Stimulated activated memory B cell treated with anti-CD40 and anti-IgM and Interleukin-4, amounts not matched to agents 10 μg/mL and 1 μg/mL and 100 μg/mL, for 72 hours (primary cell): Measurements from ENCODE around the gene NUDT6.

Experiments used
- ATAC-seq: fragments of 150-1000 bp; cut with Tn5 transposase; 2 replicates; pipeline ENCODE4 v1.10.0; 2021
- H3K27ac Mint-ChIP-seq: one replicate; pipeline ENCODE4 v1.8.0; 2022; ENCODE audit warnings: mild to moderate bottlenecking, mixed read lengths
- H3K27me3 Mint-ChIP-seq: one replicate; pipeline ENCODE4 v1.8.0; 2022; ENCODE audit warnings: mixed read lengths
- H3K36me3 Mint-ChIP-seq: one replicate; pipeline ENCODE4 v1.8.0; 2022; ENCODE audit warnings: mixed read lengths
- H3K4me1 Mint-ChIP-seq: one replicate; pipeline ENCODE4 v1.8.0; 2022; ENCODE audit warnings: mixed read lengths
- H3K4me3 Mint-ChIP-seq: one replicate; pipeline ENCODE4 v1.8.0; 2022; ENCODE audit warnings: mild to moderate bottlenecking, moderate library complexity, mixed read lengths
- H3K9me3 Mint-ChIP-seq: one replicate; pipeline ENCODE4 v1.8.0; 2022; ENCODE audit warnings: mixed read lengths

NUDT6 gene

GRCh38 chr4:122930862-122931261 lies 8.5 kb upstream of the NUDT6 start:
- no peak overlapping the region for H3K4me3 Mint-ChIP-seq
- no peaks in the 10 kb centered on the region for H3K27me3 Mint-ChIP-seq
- peaks cover 15% of the 10 kb centered on the region for H3K36me3 Mint-ChIP-seq
- no peak for ATAC-seq
- H3K27ac Mint-ChIP-seq = no peak overlapping the region
- no peaks in the 10 kb centered on the region for H3K9me3 Mint-ChIP-seq
- no peaks in the 10 kb centered on the region for H3K4me1 Mint-ChIP-seq

- Mint-ChIP-seq H3K36me3 (no peaks in the 10 kb centered on the region), H3K27me3 (no peaks in the 10 kb centered on the region)
These were observed 6.5 kb upstream of the NUDT6 start for GRCh38 chr4:122928930-122929329.

GRCh38 chr4:122922877-122923511 lies 597 bp upstream of the NUDT6 start:
- Mint-ChIP-seq H3K4me3 (peak overlapping the region; percentile 99), H3K36me3 (no peaks in the 10 kb centered on the region)

More at GRCh38 chr4:122928930-122929329, 6.5 kb upstream of the NUDT6 start:
- no peak overlapping the region for H3K27ac Mint-ChIP-seq
- ATAC-seq = no peak
- no peaks in the 10 kb centered on the region for H3K4me1 Mint-ChIP-seq
- no peak overlapping the region for H3K4me3 Mint-ChIP-seq
- no peaks in the 10 kb centered on the region for H3K9me3 Mint-ChIP-seq

GRCh38 chr4:122921300-122921699 lies 1.1 kb downstream of the NUDT6 start:
- Mint-ChIP-seq H3K4me3 (peak overlapping the region; percentile 36), H3K9me3 (no peaks in the 10 kb centered on the region), H3K27me3 (no peaks in the 10 kb centered on the region), H3K36me3 (no peaks in the 10 kb centered on the region), H3K4me1 (no peaks in the 10 kb centered on the region), H3K27ac (no peak overlapping the region)
- ATAC-seq = no peak

More at GRCh38 chr4:122922877-122923511, 597 bp upstream of the NUDT6 start:
- peak; percentile 100 for ATAC-seq
- Mint-ChIP-seq H3K4me1 (no peaks in the 10 kb centered on the region), H3K27ac (peak overlapping the region; percentile 93), H3K9me3 (no peaks in the 10 kb centered on the region), H3K27me3 (no peaks in the 10 kb centered on the region)

GRCh38 chr4:122920473-122920872 lies 1.9 kb downstream of the NUDT6 start:
- no peak for ATAC-seq
- no peak overlapping the region for H3K27ac Mint-ChIP-seq
- H3K9me3 Mint-ChIP-seq = no peaks in the 10 kb centered on the region
- no peaks in the 10 kb centered on the region for H3K27me3 Mint-ChIP-seq
- no peaks in the 10 kb centered on the region for H3K4me1 Mint-ChIP-seq
- peaks cover 4% of the 10 kb centered on the region for H3K36me3 Mint-ChIP-seq
- no peak overlapping the region for H3K4me3 Mint-ChIP-seq

- H3K27me3 Mint-ChIP-seq = no peaks in the 10 kb centered on the region
- no peak overlapping the region for H3K4me3 Mint-ChIP-seq
- H3K4me1 Mint-ChIP-seq = no peaks in the 10 kb centered on the region
- peaks cover 5% of the 10 kb centered on the region for H3K36me3 Mint-ChIP-seq
- no peak for ATAC-seq
- no peak overlapping the region for H3K27ac Mint-ChIP-seq
- H3K9me3 Mint-ChIP-seq = no peaks in the 10 kb centered on the region
These were observed 4.7 kb downstream of the NUDT6 start for GRCh38 chr4:122917731-122918130.

GRCh38 chr4:122914938-122915337 lies 7.5 kb downstream of the NUDT6 start:
- Mint-ChIP-seq H3K36me3 (peaks cover 15% of the 10 kb centered on the region), H3K9me3 (no peaks in the 10 kb centered on the region), H3K4me3 (no peak overlapping the region), H3K27ac (no peak overlapping the region), H3K4me1 (no peaks in the 10 kb centered on the region), H3K27me3 (no peaks in the 10 kb centered on the region)
- no peak for ATAC-seq

GRCh38 chr4:122914292-122914904 lies 8.0 kb downstream of the NUDT6 start:
- Mint-ChIP-seq H3K4me3 (no peak overlapping the region), H3K36me3 (peaks cover 15% of the 10 kb centered on the region), H3K4me1 (no peaks in the 10 kb centered on the region), H3K9me3 (no peaks in the 10 kb centered on the region), H3K27me3 (no peaks in the 10 kb centered on the region), H3K27ac (no peak overlapping the region)
- no peak for ATAC-seq

GRCh38 chr4:122912810-122913575 lies 9.4 kb downstream of the NUDT6 start:
- H3K36me3 Mint-ChIP-seq = peaks cover 15% of the 10 kb centered on the region
- no peak overlapping the region for H3K27ac Mint-ChIP-seq
- no peaks in the 10 kb centered on the region for H3K9me3 Mint-ChIP-seq
- no peak overlapping the region for H3K4me3 Mint-ChIP-seq
- no peaks in the 10 kb centered on the region for H3K4me1 Mint-ChIP-seq
- no peaks in the 10 kb centered on the region for H3K27me3 Mint-ChIP-seq
- no peak for ATAC-seq

GRCh38 chr4:122911588-122911987 lies 10.8 kb downstream of the NUDT6 start:
- Mint-ChIP-seq H3K9me3 (no peaks in the 10 kb centered on the region), H3K27ac (no peak overlapping the region), H3K27me3 (no peaks in the 10 kb centered on the region), H3K4me3 (no peak overlapping the region), H3K36me3 (peaks cover 15% of the 10 kb centered on the region), H3K4me1 (no peaks in the 10 kb centered on the region)
- no peak for ATAC-seq

GRCh38 chr4:122909683-122910082 lies 12.7 kb downstream of the NUDT6 start:
- no peaks in the 10 kb centered on the region for H3K9me3 Mint-ChIP-seq
- H3K4me1 Mint-ChIP-seq = no peaks in the 10 kb centered on the region
- no peak overlapping the region for H3K27ac Mint-ChIP-seq
- no peak for ATAC-seq
- H3K27me3 Mint-ChIP-seq = no peaks in the 10 kb centered on the region
- H3K36me3 Mint-ChIP-seq = peaks cover 10% of the 10 kb centered on the region
- H3K4me3 Mint-ChIP-seq = no peak overlapping the region

GRCh38 chr4:122908223-122908622 lies 14.2 kb downstream of the NUDT6 start:
- no peak overlapping the region for H3K27ac Mint-ChIP-seq
- H3K4me1 Mint-ChIP-seq = no peaks in the 10 kb centered on the region
- H3K9me3 Mint-ChIP-seq = no peaks in the 10 kb centered on the region
- peaks cover 10% of the 10 kb centered on the region for H3K36me3 Mint-ChIP-seq
- no peaks in the 10 kb centered on the region for H3K27me3 Mint-ChIP-seq
- no peak overlapping the region for H3K4me3 Mint-ChIP-seq
- no peak for ATAC-seq

- Mint-ChIP-seq H3K9me3 (no peaks in the 10 kb centered on the region), H3K4me1 (no peaks in the 10 kb centered on the region), H3K27me3 (no peaks in the 10 kb centered on the region), H3K27ac (no peak overlapping the region), H3K36me3 (peaks cover 8% of the 10 kb centered on the region), H3K4me3 (no peak overlapping the region)
- ATAC-seq = no peak
These were observed 15.5 kb downstream of the NUDT6 start for GRCh38 chr4:122906859-122907305.

GRCh38 chr4:122903766-122904288 lies 18.6 kb downstream of the NUDT6 start:
- Mint-ChIP-seq H3K27ac (no peak overlapping the region), H3K4me1 (no peaks in the 10 kb centered on the region)

GRCh38 chr4:122901247-122902010 lies 21.0 kb downstream of the NUDT6 start:
- no peaks in the 10 kb centered on the region for H3K9me3 Mint-ChIP-seq
- H3K4me3 Mint-ChIP-seq = no peak overlapping the region
- no peaks in the 10 kb centered on the region for H3K27me3 Mint-ChIP-seq
- ATAC-seq = no peak
- H3K36me3 Mint-ChIP-seq = peaks cover 18% of the 10 kb centered on the region
- no peaks in the 10 kb centered on the region for H3K4me1 Mint-ChIP-seq
- H3K27ac Mint-ChIP-seq = no peak overlapping the region

More at GRCh38 chr4:122903766-122904288, 18.6 kb downstream of the NUDT6 start:
- H3K9me3 Mint-ChIP-seq = no peaks in the 10 kb centered on the region
- peaks cover 12% of the 10 kb centered on the region for H3K36me3 Mint-ChIP-seq
- no peak overlapping the region for H3K4me3 Mint-ChIP-seq
- no peak for ATAC-seq
- no peaks in the 10 kb centered on the region for H3K27me3 Mint-ChIP-seq
